SHP77 (cell line): Measurements from ENCODE around the gene NOXA1.
"Not testable (repeated sequence)": the region's sequence is repeated elsewhere in the genome, so short reads cannot be mapped to it uniquely, and the experiment has no call there.

Experiments used
- DNase-seq, 2 experiments: peaks; one replicate each; lab custom pipeline; 2025; lab: John Stamatoyannopoulos, UW

NOXA1 gene

GRCh38 chr9:137438591-137439157, 15.5 kb downstream of the NOXA1 start:
- DNase-seq, result no peak

GRCh38 chr9:137439158-137439714, 16.0 kb downstream of the NOXA1 start:
- DNase-seq, result no peak

GRCh38 chr9:137441289-137441934, 18.2 kb downstream of the NOXA1 start, which contains the start of gene ENTPD8:
Gene ENTPD8 (minus strand): TSS chr9:137441357. CDS start chr9:137438285, 3,072 bp downstream.
- peak; percentile 81 to 90 for DNase-seq

GRCh38 chr9:137441935-137442321, 18.7 kb downstream of the NOXA1 start:
- no peak for DNase-seq

- no peak for DNase-seq
Observed at GRCh38 chr9:137444106-137444790, 21.1 kb downstream of the NOXA1 start.

GRCh38 chr9:137445275-137445807, 22.1 kb downstream of the NOXA1 start:
- peak; percentile 60 to 72 for DNase-seq

- DNase-seq, result no peak
Observed at GRCh38 chr9:137445930-137446431, 22.8 kb downstream of the NOXA1 start.

GRCh38 chr9:137446851-137447471, 23.8 kb downstream of the NOXA1 start:
- DNase-seq, result no peak

GRCh38 chr9:137447722-137448601, 24.8 kb downstream of the NOXA1 start:
- DNase-seq, result no peak

GRCh38 chr9:137448602-137448962, 25.4 kb downstream of the NOXA1 start:
- DNase-seq, result no peak

- DNase-seq, result no peak
Observed at GRCh38 chr9:137449081-137449844, 26.1 kb downstream of the NOXA1 start.

GRCh38 chr9:137449931-137450538, 26.8 kb downstream of the NOXA1 start:
- no peak for DNase-seq

GRCh38 chr9:137450539-137451222, 27.5 kb downstream of the NOXA1 start:
- not testable (repeated sequence) for DNase-seq

GRCh38 chr9:137451264-137452005, 28.2 kb downstream of the NOXA1 start:
- DNase-seq, result not testable (repeated sequence)

GRCh38 chr9:137452006-137452760, 29.0 kb downstream of the NOXA1 start:
- no peak for DNase-seq

- no peak for DNase-seq
Observed at GRCh38 chr9:137452761-137453642, 29.8 kb downstream of the NOXA1 start.

- no peak for DNase-seq
Observed at GRCh38 chr9:137453643-137454081, 30.5 kb downstream of the NOXA1 start.
